Erythroblast (primary cell): ENCODE measurements around the gene WT1.

Experiments
- GATA1 ChIP-seq: IDR thresholded peaks from 2 replicates; pipeline ENCODE4 v1.6.1; 2011; ENCODE audit warnings: low read depth, mild to moderate bottlenecking, control low read depth, low read length, moderate library complexity
- POLR2A ChIP-seq: IDR thresholded peaks from 2 replicates; pipeline ENCODE4 v1.6.1; 2011; ENCODE audit warnings: mild to moderate bottlenecking, low read length

- TF ChIP-seq POLR2A: no peak
- TF ChIP-seq GATA1: no peak
These were observed 49.3 kb downstream of the WT1 start for GRCh38 chr11:32385998-32386397.
